Measurements from ENCODE around the gene MED13L. TPM values are rescaled to one million over a fixed set of nuclear protein-coding genes. Genes with fewer than 3 reads are reported as not detected.

MED13L gene
- total and polyA plus RNA-seq, 12 donors: 8.8 to 106 (median 73.8) TPM

- H3K4me1 ChIP-seq (replicated peaks in 1 of 2): peaks cover 0 to 18% of the 10 kb centered on the region in 2 donors
- no peaks in the 10 kb centered on the region for H3K9me3 ChIP-seq (replicated peaks in 1 of 3)
- intact Hi-C loops (cut with DNase I): no loop called here
- WGBS, 4 donors: 87 to 96% (median 90%) methylated on average over 10 of the region's 10 CpGs
- H3K4me3 ChIP-seq: no peak overlapping the region
- no peaks in the 10 kb centered on the region for H3K27me3 ChIP-seq
- no peak overlapping the region for H3K27ac ChIP-seq
- no peak for DNase-seq
- H3K36me3 ChIP-seq (replicated peaks in 1 of 2): no peaks in the 10 kb centered on the region
- no peak for TF ChIP-seq CTCF (IDR thresholded peaks at IDR 0.05)
- TF ChIP-seq POLR2A (IDR thresholded peaks at IDR 0.05): no peak
These were observed 46.2 kb upstream of the MED13L start for GRCh38 chr12:116323406-116324386.

GRCh38 chr12:116321913-116322312 lies 44.4 kb upstream of the MED13L start:
- 85 to 94% (median 87%) methylated on average over 6 of the region's 6 CpGs for WGBS, 4 donors
- no peaks in the 10 kb centered on the region for H3K27me3 ChIP-seq
- no peak for DNase-seq
- H3K36me3 ChIP-seq (replicated peaks in 1 of 2): no peaks in the 10 kb centered on the region
- H3K4me3 ChIP-seq: no peak overlapping the region
- no peaks in the 10 kb centered on the region for H3K9me3 ChIP-seq (replicated peaks in 1 of 3)
- H3K4me1 ChIP-seq (replicated peaks in 1 of 2): peaks cover 0 to 20% of the 10 kb centered on the region in 2 donors
- intact Hi-C loops (cut with DNase I): no loop called here
- no peak overlapping the region for H3K27ac ChIP-seq
- no peak for TF ChIP-seq CTCF (IDR thresholded peaks at IDR 0.05)
- no peak for TF ChIP-seq POLR2A (IDR thresholded peaks at IDR 0.05)

DNA sequence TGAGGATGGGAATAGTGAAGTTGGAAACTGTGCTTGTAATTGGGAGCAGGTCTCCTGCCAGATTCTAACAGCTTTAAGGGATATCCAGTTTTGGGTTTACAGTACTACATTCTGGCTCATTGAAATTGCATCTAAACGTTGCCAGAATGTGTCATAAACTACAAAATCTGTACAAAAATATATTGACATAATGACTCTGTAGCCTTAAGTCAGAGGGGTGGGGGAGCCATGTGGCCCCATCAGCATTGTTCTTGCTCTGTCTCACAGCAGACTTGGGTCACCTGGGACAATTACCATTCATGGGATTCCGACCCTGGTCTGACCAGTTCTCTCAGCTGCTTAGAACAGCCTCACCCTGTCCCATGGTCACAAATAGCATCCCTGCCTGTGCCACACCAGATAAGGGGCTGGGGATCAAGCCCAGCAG lies 43.3 kb upstream of the MED13L start:
- intact Hi-C loops (cut with DNase I): no loop called here
- H3K4me3 ChIP-seq: no peak overlapping the region

More for the DNA sequence above, 43.3 kb upstream of the MED13L start:
- no peak for TF ChIP-seq CTCF (IDR thresholded peaks at IDR 0.05)
- no peak for TF ChIP-seq POLR2A (IDR thresholded peaks at IDR 0.05)
- Histone ChIP-seq H3K9me3 (replicated peaks in 1 of 3) (no peaks in the 10 kb centered on the region), H3K27ac (peak overlapping the region in 2 of 5 donors; percentile 68 to 83), H3K36me3 (replicated peaks in 1 of 2) (no peaks in the 10 kb centered on the region), H3K27me3 (no peaks in the 10 kb centered on the region), H3K4me1 (replicated peaks in 1 of 2) (peaks cover 0 to 20% of the 10 kb centered on the region in 2 donors)
- 47 to 54% (median 52%) methylated on average over 2 of the region's 2 CpGs for WGBS, 4 donors
- no peak for DNase-seq
